ENCODE data around the gene NR3C1.

The NR3C1 gene

GRCh38 chr5:143309661-143310431 lies 93.6 kb downstream of the NR3C1 start:
- TF ChIP-seq CTCF (conservative IDR thresholded peaks at IDR 0.05; ENCODE audit: low read length), result no peak
- H3K4me3 ChIP-seq (ENCODE audit: low read length), result no peak overlapping the region
- DNase-seq (ENCODE audit: low read depth), result peak; percentile 38

GRCh38 chr5:143308731-143309130 lies 94.8 kb downstream of the NR3C1 start:
- peak; percentile 86 for DNase-seq (ENCODE audit: low read depth)
- H3K4me3 ChIP-seq (ENCODE audit: low read length), result no peak overlapping the region
- TF ChIP-seq CTCF (conservative IDR thresholded peaks at IDR 0.05; ENCODE audit: low read length), result no peak

DNA sequence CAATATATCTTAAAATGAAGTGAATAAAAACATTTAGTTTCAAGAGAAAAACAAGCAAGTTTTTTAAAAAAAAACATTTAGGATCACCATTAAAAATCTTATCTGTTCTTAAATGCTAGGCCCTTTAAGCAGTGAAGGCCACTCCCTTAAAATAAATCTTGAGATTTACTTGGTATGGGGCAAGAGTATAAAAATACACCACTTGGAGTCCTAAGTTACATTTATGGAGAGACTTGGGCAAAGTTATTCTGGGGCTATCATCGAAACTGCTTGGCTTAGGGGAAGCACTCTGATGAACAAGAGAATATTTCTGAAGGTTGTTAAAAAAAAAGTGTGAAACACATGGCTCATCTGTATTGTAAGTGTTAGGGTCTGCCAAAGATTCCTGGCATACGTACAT lies 97.4 kb downstream of the NR3C1 start:
- no peak for DNase-seq (ENCODE audit: low read depth)
- no peak for TF ChIP-seq CTCF (conservative IDR thresholded peaks at IDR 0.05; ENCODE audit: low read length)
- no peak overlapping the region for H3K4me3 ChIP-seq (ENCODE audit: low read length)

DNA sequence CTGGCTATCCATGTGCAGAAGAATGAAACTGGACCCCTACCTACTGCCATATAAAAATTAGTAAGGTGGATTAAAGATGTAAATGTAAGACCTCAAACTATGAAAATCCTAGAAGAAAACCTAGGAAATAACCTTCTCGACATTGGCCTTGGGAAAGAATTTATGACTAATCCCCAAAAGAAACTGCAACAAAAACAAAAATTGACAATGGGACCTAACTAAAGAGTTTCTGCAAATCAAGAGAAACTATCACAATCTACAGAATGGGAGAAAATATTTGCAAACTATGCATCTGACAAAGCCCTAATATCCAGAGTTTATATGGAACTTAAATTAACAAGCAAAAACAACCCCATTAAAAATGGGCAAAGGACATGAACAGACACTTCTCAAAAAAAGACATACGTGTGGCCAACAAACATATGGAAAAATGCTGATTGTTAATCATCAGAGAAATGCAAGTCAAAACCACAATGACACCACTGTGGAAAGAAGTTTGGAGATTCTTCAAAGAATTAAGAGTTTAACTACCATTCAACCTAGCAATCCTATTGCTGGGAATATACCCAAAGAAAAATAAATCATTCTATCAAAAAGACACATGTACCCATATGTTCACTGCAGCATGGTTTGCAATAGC lies 98.5 kb downstream of the NR3C1 start:
- DNase-seq (ENCODE audit: low read depth), result peak; percentile 31
- no peak overlapping the region for H3K4me3 ChIP-seq (ENCODE audit: low read length)
- TF ChIP-seq CTCF (conservative IDR thresholded peaks at IDR 0.05; ENCODE audit: low read length), result no peak

- no peak for TF ChIP-seq CTCF (conservative IDR thresholded peaks at IDR 0.05; ENCODE audit: low read length)
- peak; percentile 34 for DNase-seq (ENCODE audit: low read depth)
- H3K4me3 ChIP-seq (ENCODE audit: low read length), result no peak overlapping the region
These were observed 101.0 kb downstream of the NR3C1 start for GRCh38 chr5:143302341-143303045.

DNA sequence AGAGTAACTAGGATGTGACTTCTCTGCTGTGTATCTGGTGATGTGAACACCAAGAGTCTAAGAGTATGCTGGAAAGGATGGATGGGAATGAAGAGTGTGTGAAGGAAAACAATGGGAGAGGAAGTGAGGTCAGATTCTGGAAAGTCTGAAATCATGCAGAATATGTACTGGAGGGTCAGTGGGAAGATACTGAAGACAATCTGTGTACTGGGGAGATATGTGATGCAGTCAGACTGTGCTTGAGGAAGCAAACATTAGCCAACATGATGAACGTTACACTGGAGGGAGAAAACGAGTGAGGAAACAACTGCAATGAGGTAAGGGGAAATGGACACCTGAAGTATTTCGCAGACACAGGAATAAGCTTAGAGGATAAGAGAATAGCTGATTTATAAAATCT lies 105.7 kb downstream of the NR3C1 start:
- no peak overlapping the region for H3K4me3 ChIP-seq (ENCODE audit: low read length)
- TF ChIP-seq CTCF (conservative IDR thresholded peaks at IDR 0.05; ENCODE audit: low read length), result no peak
- no peak for DNase-seq (ENCODE audit: low read depth)
